C4-2B (cell line): ENCODE results near the gene LRRC4C.

Experiments
- CTCF ChIP-seq: fragments of 450-650 bp; conservative IDR thresholded peaks from 2 replicates; pipeline ENCODE4 v1.5.1; 2017; ENCODE audit warnings: mild to moderate bottlenecking
- ZFX ChIP-seq: fragments of 450-650 bp; IDR thresholded peaks from 2 replicates; pipeline ENCODE4 v1.6.1; 2017

GRCh38 chr11:40273192-40273732, 1186.2 kb downstream of the LRRC4C start:
- no peak for TF ChIP-seq CTCF
- no peak for TF ChIP-seq ZFX
